HepG2 (cell line): ENCODE measurements around the gene LDLRAD2.

Experiments used
- CHD2 ChIP-seq: IDR thresholded peaks from 2 replicates; pipeline ENCODE4 v1.6.1; 2011; ENCODE audit warnings: low read depth, low read length, improper control_type of control experiment
- FIP1L1 ChIP-seq: fragments of 200-400 bp; formaldehyde crosslinking; IDR thresholded peaks from 2 replicates; pipeline ENCODE4 v1.6.1; 2018; ENCODE audit warnings: low read depth, mild to moderate bottlenecking, low read length, moderate library complexity, borderline replicate concordance; ENCODE audit not compliant: insufficient read depth
- NR2F6 ChIP-seq, 2 experiments: IDR thresholded peaks; 2 replicates each; pipeline ENCODE4 v1.6.1; 2016; ENCODE audit warnings: antibody characterized with exemption in 1 of 2, mild to moderate bottlenecking in 1 of 2
- PITX1 ChIP-seq: sonication (generic); formaldehyde crosslinking; IDR thresholded peaks from 2 replicates; pipeline ENCODE4 v1.5.1; 2020; ENCODE audit warnings: mild to moderate bottlenecking, missing genetic modification reagents
- ZNF577 ChIP-seq: sonication (generic); formaldehyde crosslinking; IDR thresholded peaks from 2 replicates; pipeline ENCODE4 v1.4.0; 2020; ENCODE audit warnings: mild to moderate bottlenecking, low read depth, missing genetic modification reagents, borderline replicate concordance
- TF ChIP-seq, protein P1 (sequence below): sonication (generic); formaldehyde crosslinking; IDR thresholded peaks from 2 replicates; pipeline ENCODE4 v1.5.0; 2020; ENCODE audit warnings: mild to moderate bottlenecking, missing genetic modification reagents, moderate library complexity
- TF ChIP-seq, protein P2 (sequence below): sonication (generic); formaldehyde crosslinking; IDR thresholded peaks from 2 replicates; pipeline ENCODE4 v1.4.0; 2020; ENCODE audit warnings: missing genetic modification reagents

DNA sequence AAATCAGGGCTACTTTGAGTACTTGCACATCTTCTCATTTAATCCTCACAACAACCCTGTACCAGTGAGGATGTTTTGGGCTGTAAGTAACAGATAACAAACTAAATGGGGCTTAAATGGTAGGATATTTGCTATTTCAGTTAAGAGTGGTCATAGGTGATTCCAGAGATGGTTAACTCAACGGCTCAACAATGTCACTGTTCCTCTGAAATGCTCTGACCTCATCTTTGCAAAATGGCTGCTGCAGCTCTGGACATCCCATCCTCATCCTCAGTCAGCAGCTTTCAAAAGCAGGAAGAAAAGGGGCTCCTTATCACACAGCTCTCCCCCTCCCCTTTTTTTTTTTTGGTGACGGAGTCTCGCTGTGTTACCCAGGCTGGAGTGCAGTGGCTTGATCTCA is 1.5 kb downstream of the LDLRAD2 start:
- no peak for TF ChIP-seq FIP1L1
- TF ChIP-seq CHD2: no peak
- TF ChIP-seq, protein P1, sequence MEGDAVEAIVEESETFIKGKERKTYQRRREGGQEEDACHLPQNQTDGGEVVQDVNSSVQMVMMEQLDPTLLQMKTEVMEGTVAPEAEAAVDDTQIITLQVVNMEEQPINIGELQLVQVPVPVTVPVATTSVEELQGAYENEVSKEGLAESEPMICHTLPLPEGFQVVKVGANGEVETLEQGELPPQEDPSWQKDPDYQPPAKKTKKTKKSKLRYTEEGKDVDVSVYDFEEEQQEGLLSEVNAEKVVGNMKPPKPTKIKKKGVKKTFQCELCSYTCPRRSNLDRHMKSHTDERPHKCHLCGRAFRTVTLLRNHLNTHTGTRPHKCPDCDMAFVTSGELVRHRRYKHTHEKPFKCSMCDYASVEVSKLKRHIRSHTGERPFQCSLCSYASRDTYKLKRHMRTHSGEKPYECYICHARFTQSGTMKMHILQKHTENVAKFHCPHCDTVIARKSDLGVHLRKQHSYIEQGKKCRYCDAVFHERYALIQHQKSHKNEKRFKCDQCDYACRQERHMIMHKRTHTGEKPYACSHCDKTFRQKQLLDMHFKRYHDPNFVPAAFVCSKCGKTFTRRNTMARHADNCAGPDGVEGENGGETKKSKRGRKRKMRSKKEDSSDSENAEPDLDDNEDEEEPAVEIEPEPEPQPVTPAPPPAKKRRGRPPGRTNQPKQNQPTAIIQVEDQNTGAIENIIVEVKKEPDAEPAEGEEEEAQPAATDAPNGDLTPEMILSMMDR: no peak
- TF ChIP-seq PITX1 (CRISPR knock-in tag): no peak
- TF ChIP-seq, protein P2, sequence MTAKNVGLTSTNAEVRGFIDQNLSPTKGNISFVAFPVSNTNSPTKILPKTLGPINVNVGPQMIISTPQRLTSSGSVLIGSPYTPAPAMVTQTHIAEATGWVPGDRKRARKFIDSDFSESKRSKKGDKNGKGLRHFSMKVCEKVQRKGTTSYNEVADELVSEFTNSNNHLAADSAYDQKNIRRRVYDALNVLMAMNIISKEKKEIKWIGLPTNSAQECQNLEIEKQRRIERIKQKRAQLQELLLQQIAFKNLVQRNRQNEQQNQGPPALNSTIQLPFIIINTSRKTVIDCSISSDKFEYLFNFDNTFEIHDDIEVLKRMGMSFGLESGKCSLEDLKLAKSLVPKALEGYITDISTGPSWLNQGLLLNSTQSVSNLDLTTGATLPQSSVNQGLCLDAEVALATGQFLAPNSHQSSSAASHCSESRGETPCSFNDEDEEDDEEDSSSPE (CRISPR knock-in tag): no peak
- no peak for TF ChIP-seq ZNF577 (CRISPR knock-in tag)
- no peak for TF ChIP-seq NR2F6 (IDR thresholded peaks at IDR 0.05)
- TF ChIP-seq NR2F6 (CRISPR knock-in tag; IDR thresholded peaks at IDR 0.05): no peak
